Adipose tissue (tissue), 3 donors: ENCODE data around the gene ATP5F1D. TPM values are rescaled to one million over a fixed set of nuclear protein-coding genes. Genes with fewer than 3 reads are reported as not detected.
A peak's percentile ranks its signal among the peaks of the same experiment; 100 is the strongest.

Experiments used
- H3K27ac ChIP-seq: one replicate; pipeline ENCODE4 v1.5.1; 2013; ENCODE audit warnings: low read depth, low read length
- WGBS, 3 donors: extraction: QIAGEN DNeasy Blood & Tissue Kit; methylation state at CpG; one replicate each; pipeline ENCODE4 v1.1.7; 2013; 5-methylcytosine and 5-hydroxymethylcytosine counted together
- polyA plus RNA-seq, 3 donors: library from polyadenylated mRNA; stranded (reverse); fragments of 200-250 nt; gene quantifications; one replicate each; pipeline ENCODE4 v1.2.3, GENCODE V29; 2013
- donor health status: healthy with polysubstance abuse.
- donor health status: Bipolar disorder and iron deficiency.
- donor health status: healthy.

The ATP5F1D gene
- polyA plus RNA-seq, 3 donors: 217 to 303 (median 219) TPM

- H3K27ac ChIP-seq: no peak overlapping the region
- WGBS, 3 donors: 70 to 71% (median 70%) methylated on average over 33 of the region's 33 CpGs
Observed at GRCh38 chr19:1272423-1273262, 31.1 kb downstream of the ATP5F1D start.

GRCh38 chr19:1273263-1274041 lies 31.9 kb downstream of the ATP5F1D start:
- 63 to 74% (median 65%) methylated on average over 25 of the region's 25 CpGs for WGBS, 3 donors

GRCh38 chr19:1274081-1274851 lies 32.7 kb downstream of the ATP5F1D start:
- H3K27ac ChIP-seq: no peak overlapping the region
- 77 to 85% (median 83%) methylated on average over 36 to 46 of the region's 46 CpGs for WGBS, 3 donors

More at GRCh38 chr19:1273263-1274041, 31.9 kb downstream of the ATP5F1D start:
- no peak overlapping the region for H3K27ac ChIP-seq

GRCh38 chr19:1274852-1275259 lies 33.3 kb downstream of the ATP5F1D start:
- WGBS, 3 donors: 16 to 39% (median 26%) methylated on average over 41 to 44 of the region's 44 CpGs
- H3K27ac ChIP-seq: peak overlapping the region; percentile 34

- WGBS, 3 donors: 0 to 1% (median 0%) methylated on average over 68 to 98 of the region's 98 CpGs
- peak within 1 kb of the TSS; percentile 67 for H3K27ac ChIP-seq
Observed at GRCh38 chr19:1275260-1275975, 33.9 kb downstream of the ATP5F1D start, which contains the start of gene FAM174C. Gene FAM174C, plus strand, starts transcription at chr19:1275530. Its CDS starts 20 bp downstream, at chr19:1275550.

- 9 to 11% (median 9%) methylated on average over 34 to 43 of the region's 43 CpGs for WGBS, 3 donors
- peak overlapping the region; percentile 67 for H3K27ac ChIP-seq
Observed at GRCh38 chr19:1275976-1276627, 34.6 kb downstream of the ATP5F1D start.

- WGBS, 3 donors: 59 to 68% (median 63%) methylated on average over 10 of the region's 10 CpGs
- H3K27ac ChIP-seq: no peak overlapping the region
Observed at GRCh38 chr19:1276628-1277022, 35.1 kb downstream of the ATP5F1D start.

- 93 to 95% (median 93%) methylated on average over 15 of the region's 15 CpGs for WGBS, 3 donors
- no peak overlapping the region for H3K27ac ChIP-seq
Observed at GRCh38 chr19:1277061-1277460, 35.5 kb downstream of the ATP5F1D start.

GRCh38 chr19:1278074-1278473 lies 36.5 kb downstream of the ATP5F1D start:
- 86 to 91% (median 89%) methylated on average over 12 of the region's 12 CpGs for WGBS, 3 donors
- no peak overlapping the region for H3K27ac ChIP-seq

- H3K27ac ChIP-seq: no peak overlapping the region
- WGBS, 3 donors: 85 to 91% (median 85%) methylated on average over 23 to 25 of the region's 25 CpGs
Observed at GRCh38 chr19:1278713-1279660, 37.4 kb downstream of the ATP5F1D start.

GRCh38 chr19:1279782-1280341 lies 38.3 kb downstream of the ATP5F1D start:
- 27 to 43% (median 35%) methylated on average over 9 to 10 of the region's 10 CpGs for WGBS, 3 donors
- H3K27ac ChIP-seq: no peak overlapping the region

- 78 to 84% (median 80%) methylated on average over 50 to 53 of the region's 53 CpGs for WGBS, 3 donors
Observed at GRCh38 chr19:1280636-1281568, 39.4 kb downstream of the ATP5F1D start.

GRCh38 chr19:1281569-1282287 lies 40.2 kb downstream of the ATP5F1D start:
- no peak overlapping the region for H3K27ac ChIP-seq
- WGBS, 3 donors: 63 to 68% (median 66%) methylated on average over 15 of the region's 15 CpGs

More at GRCh38 chr19:1280636-1281568, 39.4 kb downstream of the ATP5F1D start:
- no peak overlapping the region for H3K27ac ChIP-seq

- H3K27ac ChIP-seq: no peak overlapping the region
- WGBS, 3 donors: 74 to 80% (median 75%) methylated on average over 18 of the region's 18 CpGs
Observed at GRCh38 chr19:1282588-1283206, 41.1 kb downstream of the ATP5F1D start.
